ENCODE results near the gene TEC. TPM values are rescaled to one million over a fixed set of nuclear protein-coding genes. Genes with fewer than 3 reads are reported as not detected.

TEC gene
- total RNA-seq, 6 experiments from 2014 or later = 1.5 to 4.2 (median 3.0) TPM

- DNase-seq = peak in 2 of 3 donors; percentile 47 to 65
- no peaks in the 10 kb centered on the region for H3K9me3 ChIP-seq
- no peak overlapping the region for H3K27ac ChIP-seq
- no peaks in the 10 kb centered on the region for H3K36me3 ChIP-seq
- peak; percentile 91 to 95 (median 94) for ATAC-seq
- intact Hi-C loops (cut with DNase I) = loop anchor here in 1 of 2 donors (10.0 kb wide), 1 partner anchor 147 kb away; no protein-coding TSS in a partner anchor
- no peaks in the 10 kb centered on the region for H3K4me1 ChIP-seq
- TF ChIP-seq CTCF (IDR thresholded peaks at IDR 0.05) = peak; percentile 48 to 72 (median 62)
- no peak for TF ChIP-seq POLR2A (IDR thresholded peaks at IDR 0.05)
- H3K27me3 ChIP-seq = no peaks in the 10 kb centered on the region
- peak overlapping the region in 1 of 3 donors; percentile 2 for H3K4me3 ChIP-seq
- 14% methylated on average over 13 of the region's 13 CpGs for WGBS (ENCODE audit: insufficient coverage, low coverage, low lambda C conversion rate, missing lambda C conversion rate)
Measured at GRCh38 chr4:48127682-48128404, 141.8 kb downstream of the TEC start.

- ATAC-seq (no peak), DNase-seq (no peak)
- intact Hi-C loops (cut with DNase I) = loop anchor here in 1 of 2 donors (10.0 kb wide), 1 partner anchor 148 kb away; no protein-coding TSS in a partner anchor
- no peaks in the 10 kb centered on the region for H3K36me3 ChIP-seq
- no peaks in the 10 kb centered on the region for H3K4me1 ChIP-seq
- H3K27me3 ChIP-seq = no peaks in the 10 kb centered on the region
- WGBS (ENCODE audit: insufficient coverage, low coverage, low lambda C conversion rate, missing lambda C conversion rate) = 9% methylated on average over 2 of the region's 3 CpGs
- TF ChIP-seq CTCF (IDR thresholded peaks at IDR 0.05) = no peak
- no peak for TF ChIP-seq POLR2A (IDR thresholded peaks at IDR 0.05)
- H3K4me3 ChIP-seq = no peak overlapping the region
- no peak overlapping the region for H3K27ac ChIP-seq
- no peaks in the 10 kb centered on the region for H3K9me3 ChIP-seq
Measured at GRCh38 chr4:48127231-48127630, 142.4 kb downstream of the TEC start.

GRCh38 chr4:48126621-48127020 lies 143.0 kb downstream of the TEC start:
- H3K4me3 ChIP-seq = no peak overlapping the region
- H3K9me3 ChIP-seq = no peaks in the 10 kb centered on the region
- no peak for DNase-seq
- no peak overlapping the region for H3K27ac ChIP-seq
- no peaks in the 10 kb centered on the region for H3K4me1 ChIP-seq
- H3K27me3 ChIP-seq = no peaks in the 10 kb centered on the region
- intact Hi-C loops (cut with DNase I) = loop anchor here in 1 of 2 donors (10.0 kb wide), 1 partner anchor 148 kb away; no protein-coding TSS in a partner anchor
- no peak for TF ChIP-seq POLR2A (IDR thresholded peaks at IDR 0.05)
- TF ChIP-seq CTCF (IDR thresholded peaks at IDR 0.05) = no peak
- ATAC-seq = no peak
- 50% methylated on average over 1 of the region's 1 CpG for WGBS (ENCODE audit: insufficient coverage, low coverage, low lambda C conversion rate, missing lambda C conversion rate)
- no peaks in the 10 kb centered on the region for H3K36me3 ChIP-seq

- TF ChIP-seq CTCF (IDR thresholded peaks at IDR 0.05) (no peak), POLR2A (IDR thresholded peaks at IDR 0.05) (no peak)
- intact Hi-C loops (cut with DNase I) = loop anchor here in 1 of 2 donors (10.0 kb wide), 1 partner anchor 150 kb away; no protein-coding TSS in a partner anchor
- Histone ChIP-seq H3K36me3 (no peaks in the 10 kb centered on the region), H3K27me3 (no peaks in the 10 kb centered on the region), H3K4me3 (no peak overlapping the region), H3K27ac (no peak overlapping the region), H3K9me3 (no peaks in the 10 kb centered on the region), H3K4me1 (no peaks in the 10 kb centered on the region)
- ATAC-seq = no peak
- no peak for DNase-seq
- WGBS (ENCODE audit: insufficient coverage, low coverage, low lambda C conversion rate, missing lambda C conversion rate) = 61% methylated on average over 2 of the region's 2 CpGs
Measured at GRCh38 chr4:48124870-48125269, 144.8 kb downstream of the TEC start.
